ENCODE measurements around the gene ZNRF4. TPM values are rescaled to one million over a fixed set of nuclear protein-coding genes. Genes with fewer than 3 reads are reported as not detected.
A peak's percentile ranks its signal among the peaks of the same experiment; 100 is the strongest.

The ZNRF4 gene
- total and polyA plus RNA-seq, 9 of the 15 experiments (the other 6 are each of a cell fraction or from before 2014, with no cell fraction given): not detected

DNA sequence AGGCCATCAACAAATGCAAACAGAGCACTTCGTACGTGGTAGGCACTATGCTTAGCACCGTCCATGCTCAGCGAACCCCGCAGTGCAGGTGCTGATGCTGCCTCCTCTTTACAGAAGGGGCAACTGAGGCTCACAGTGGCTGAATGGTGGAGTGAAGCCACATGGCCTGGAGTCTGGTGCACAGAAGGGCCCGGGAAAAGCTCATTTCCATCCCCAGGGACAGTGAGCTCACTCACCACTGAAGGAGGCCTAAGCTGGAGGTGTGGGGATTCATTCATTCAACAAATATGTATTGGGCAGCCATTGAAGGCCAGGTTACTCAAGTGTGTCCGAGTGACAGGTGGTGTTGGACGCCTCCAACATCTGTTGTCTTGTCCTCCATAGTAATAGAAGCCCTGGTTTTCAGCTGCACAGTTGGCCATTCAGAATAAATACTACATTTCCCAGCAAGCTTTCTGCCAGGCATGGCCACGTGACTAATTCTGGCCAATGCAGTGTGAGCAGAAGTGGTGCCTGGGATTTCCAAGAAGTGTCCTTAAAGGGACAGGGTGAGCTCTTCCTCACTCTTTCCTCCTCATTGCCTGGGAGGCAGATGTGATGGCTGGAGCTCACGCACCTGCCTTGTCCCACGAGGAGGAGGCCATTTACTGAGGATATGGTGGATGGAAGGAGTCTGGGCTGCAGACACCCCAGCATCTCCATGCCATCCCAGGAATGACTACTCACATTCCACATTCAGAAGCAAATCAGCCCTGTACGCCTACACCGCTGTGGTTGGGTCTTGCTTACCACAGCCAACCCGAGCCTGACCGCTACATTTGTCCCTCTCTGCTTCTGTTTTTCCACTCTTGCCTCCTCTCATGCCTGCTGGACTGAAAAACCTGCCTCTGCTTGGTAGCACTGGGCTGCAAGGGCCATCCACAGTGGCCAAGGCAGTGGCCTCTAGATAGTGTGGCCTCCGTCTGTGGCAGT is 2.3 kb upstream of the ZNRF4 start (continued):
- TF ChIP-seq, protein P1, sequence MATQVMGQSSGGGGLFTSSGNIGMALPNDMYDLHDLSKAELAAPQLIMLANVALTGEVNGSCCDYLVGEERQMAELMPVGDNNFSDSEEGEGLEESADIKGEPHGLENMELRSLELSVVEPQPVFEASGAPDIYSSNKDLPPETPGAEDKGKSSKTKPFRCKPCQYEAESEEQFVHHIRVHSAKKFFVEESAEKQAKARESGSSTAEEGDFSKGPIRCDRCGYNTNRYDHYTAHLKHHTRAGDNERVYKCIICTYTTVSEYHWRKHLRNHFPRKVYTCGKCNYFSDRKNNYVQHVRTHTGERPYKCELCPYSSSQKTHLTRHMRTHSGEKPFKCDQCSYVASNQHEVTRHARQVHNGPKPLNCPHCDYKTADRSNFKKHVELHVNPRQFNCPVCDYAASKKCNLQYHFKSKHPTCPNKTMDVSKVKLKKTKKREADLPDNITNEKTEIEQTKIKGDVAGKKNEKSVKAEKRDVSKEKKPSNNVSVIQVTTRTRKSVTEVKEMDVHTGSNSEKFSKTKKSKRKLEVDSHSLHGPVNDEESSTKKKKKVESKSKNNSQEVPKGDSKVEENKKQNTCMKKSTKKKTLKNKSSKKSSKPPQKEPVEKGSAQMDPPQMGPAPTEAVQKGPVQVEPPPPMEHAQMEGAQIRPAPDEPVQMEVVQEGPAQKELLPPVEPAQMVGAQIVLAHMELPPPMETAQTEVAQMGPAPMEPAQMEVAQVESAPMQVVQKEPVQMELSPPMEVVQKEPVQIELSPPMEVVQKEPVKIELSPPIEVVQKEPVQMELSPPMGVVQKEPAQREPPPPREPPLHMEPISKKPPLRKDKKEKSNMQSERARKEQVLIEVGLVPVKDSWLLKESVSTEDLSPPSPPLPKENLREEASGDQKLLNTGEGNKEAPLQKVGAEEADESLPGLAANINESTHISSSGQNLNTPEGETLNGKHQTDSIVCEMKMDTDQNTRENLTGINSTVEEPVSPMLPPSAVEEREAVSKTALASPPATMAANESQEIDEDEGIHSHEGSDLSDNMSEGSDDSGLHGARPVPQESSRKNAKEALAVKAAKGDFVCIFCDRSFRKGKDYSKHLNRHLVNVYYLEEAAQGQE (IDR thresholded peaks at IDR 0.05; ENCODE audit: borderline replicate concordance): peak; percentile 70
- TF ChIP-seq, protein P1 (CRISPR knock-in tag; IDR thresholded peaks at IDR 0.05; ENCODE audit: low read depth): no peak
- TF ChIP-seq CBX5 (IDR thresholded peaks at IDR 0.05; ENCODE audit: borderline replicate concordance, low read depth) (0 out of 2 replicates have a peak, but pooled peaks have one; percentile 73), TOE1 (IDR thresholded peaks at IDR 0.05; ENCODE audit: borderline replicate concordance) (peak; percentile 96), TOE1 (CRISPR knock-in tag; IDR thresholded peaks at IDR 0.05; ENCODE audit: borderline replicate concordance, low read depth) (no peak)
